AG04449 (cell line): ENCODE data around the gene ADRA2C.

Experiments used
- CTCF ChIA-PET: fragments of 350-600 bp; formaldehyde crosslinking; extraction: SDS; loops from one replicate; lab custom pipeline; 2021; ENCODE audit warnings: antibody characterized with exemption; lab: Yijun Ruan, JAX
- POLR2A ChIA-PET: fragments of 400-600, 350-600 bp; formaldehyde crosslinking; extraction: SDS; loops from one replicate; lab custom pipeline; 2020; ENCODE audit warnings: antibody characterized with exemption, inconsistent platforms; lab: Yijun Ruan, JAX
- DNase-seq: peaks from one replicate; pipeline ENCODE4 v3.0.0-alpha.2; 2010; ENCODE audit warnings: low read depth, low spot score
- H3K4me3 ChIP-seq: 2 replicates; pipeline ENCODE4 v1.5.1; 2011; ENCODE audit warnings: low read depth, mild to moderate bottlenecking, control low read depth, low read length
- TF ChIP-seq, protein P1 (sequence below): IDR thresholded peaks from one replicate; pipeline ENCODE4 v1.5.1; 2011; ENCODE audit warnings: mild to moderate bottlenecking, moderate library complexity, low read length, control low read depth, inconsistent platforms; ENCODE audit not compliant: insufficient read depth; ENCODE audit errors: missing control alignments

Gene ADRA2C

DNA sequence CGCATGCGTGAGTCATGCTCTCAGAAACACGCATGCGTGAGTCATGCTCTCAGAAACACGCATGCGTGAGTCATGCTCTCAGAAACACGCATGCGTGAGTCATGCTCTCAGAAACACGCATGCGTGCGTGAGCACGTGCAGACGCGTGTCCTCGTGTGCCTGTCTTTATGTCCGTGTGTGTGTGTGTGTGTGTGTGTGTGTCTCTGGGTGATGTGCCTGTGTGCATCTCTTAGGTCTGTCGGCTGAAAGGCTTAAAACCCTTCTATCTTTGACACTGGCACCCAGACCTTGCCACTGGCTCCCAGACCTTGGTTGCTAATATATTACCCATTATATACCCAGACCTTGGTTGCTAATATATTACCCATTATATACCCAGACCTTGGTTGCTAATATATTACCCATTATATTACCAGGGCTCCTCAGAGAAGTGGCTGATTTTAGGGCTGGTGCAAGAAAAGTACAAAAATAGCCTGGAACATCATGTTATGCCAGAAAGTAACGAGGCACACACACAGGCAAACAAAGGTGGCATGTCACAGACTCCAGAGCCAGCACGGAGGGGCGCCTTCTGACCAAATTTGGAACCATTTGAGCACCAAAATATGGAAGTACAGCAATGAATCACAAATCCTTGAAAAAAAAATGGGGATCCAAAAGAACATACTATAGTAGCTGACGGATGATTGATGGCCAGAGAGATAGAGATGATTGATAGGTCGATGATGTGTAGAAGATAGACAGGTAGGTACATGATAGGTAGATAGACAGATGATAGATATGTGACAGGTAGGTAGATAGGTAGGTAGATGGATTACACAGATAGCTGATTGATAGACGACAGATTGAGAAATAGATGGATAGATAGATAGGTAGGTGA, 19.2 kb upstream of the ADRA2C start:
- POLR2A ChIA-PET = no interaction called here
- DNase-seq = no peak
- CTCF ChIA-PET = interaction anchor here (0.7 to 2.2 kb wide), 5 partner anchors 18 to 195 kb away, joined by 3 to 7 read pairs (median 4); no protein-coding TSS in a partner anchor
- TF ChIP-seq, protein P1, sequence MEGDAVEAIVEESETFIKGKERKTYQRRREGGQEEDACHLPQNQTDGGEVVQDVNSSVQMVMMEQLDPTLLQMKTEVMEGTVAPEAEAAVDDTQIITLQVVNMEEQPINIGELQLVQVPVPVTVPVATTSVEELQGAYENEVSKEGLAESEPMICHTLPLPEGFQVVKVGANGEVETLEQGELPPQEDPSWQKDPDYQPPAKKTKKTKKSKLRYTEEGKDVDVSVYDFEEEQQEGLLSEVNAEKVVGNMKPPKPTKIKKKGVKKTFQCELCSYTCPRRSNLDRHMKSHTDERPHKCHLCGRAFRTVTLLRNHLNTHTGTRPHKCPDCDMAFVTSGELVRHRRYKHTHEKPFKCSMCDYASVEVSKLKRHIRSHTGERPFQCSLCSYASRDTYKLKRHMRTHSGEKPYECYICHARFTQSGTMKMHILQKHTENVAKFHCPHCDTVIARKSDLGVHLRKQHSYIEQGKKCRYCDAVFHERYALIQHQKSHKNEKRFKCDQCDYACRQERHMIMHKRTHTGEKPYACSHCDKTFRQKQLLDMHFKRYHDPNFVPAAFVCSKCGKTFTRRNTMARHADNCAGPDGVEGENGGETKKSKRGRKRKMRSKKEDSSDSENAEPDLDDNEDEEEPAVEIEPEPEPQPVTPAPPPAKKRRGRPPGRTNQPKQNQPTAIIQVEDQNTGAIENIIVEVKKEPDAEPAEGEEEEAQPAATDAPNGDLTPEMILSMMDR = no peak
- no peak overlapping the region for H3K4me3 ChIP-seq

DNA sequence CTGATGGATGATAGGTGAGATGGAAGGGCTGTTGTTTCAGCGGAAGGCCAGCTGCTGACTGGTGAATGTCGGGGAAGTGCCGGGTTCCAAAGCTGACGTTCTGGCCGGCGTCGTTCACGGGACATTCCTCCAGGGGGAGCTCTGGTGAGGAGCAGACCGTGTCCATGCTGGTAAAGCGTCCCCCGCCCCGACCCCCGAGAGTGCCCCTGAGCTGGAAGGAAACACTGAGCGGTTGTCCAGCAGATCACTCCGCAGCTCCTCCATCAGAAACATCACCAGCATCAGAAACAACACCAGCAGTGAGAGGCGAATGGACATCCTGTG, 18.6 kb upstream of the ADRA2C start:
- H3K4me3 ChIP-seq = no peak overlapping the region
- ChIA-PET POLR2A (no interaction called here), CTCF (interaction anchor here (0.7 to 2.2 kb wide), 5 partner anchors 17 to 195 kb away, joined by 3 to 7 read pairs (median 4); no protein-coding TSS in a partner anchor)
- no peak for DNase-seq
- TF ChIP-seq, protein P1 = peak; percentile 42

DNA sequence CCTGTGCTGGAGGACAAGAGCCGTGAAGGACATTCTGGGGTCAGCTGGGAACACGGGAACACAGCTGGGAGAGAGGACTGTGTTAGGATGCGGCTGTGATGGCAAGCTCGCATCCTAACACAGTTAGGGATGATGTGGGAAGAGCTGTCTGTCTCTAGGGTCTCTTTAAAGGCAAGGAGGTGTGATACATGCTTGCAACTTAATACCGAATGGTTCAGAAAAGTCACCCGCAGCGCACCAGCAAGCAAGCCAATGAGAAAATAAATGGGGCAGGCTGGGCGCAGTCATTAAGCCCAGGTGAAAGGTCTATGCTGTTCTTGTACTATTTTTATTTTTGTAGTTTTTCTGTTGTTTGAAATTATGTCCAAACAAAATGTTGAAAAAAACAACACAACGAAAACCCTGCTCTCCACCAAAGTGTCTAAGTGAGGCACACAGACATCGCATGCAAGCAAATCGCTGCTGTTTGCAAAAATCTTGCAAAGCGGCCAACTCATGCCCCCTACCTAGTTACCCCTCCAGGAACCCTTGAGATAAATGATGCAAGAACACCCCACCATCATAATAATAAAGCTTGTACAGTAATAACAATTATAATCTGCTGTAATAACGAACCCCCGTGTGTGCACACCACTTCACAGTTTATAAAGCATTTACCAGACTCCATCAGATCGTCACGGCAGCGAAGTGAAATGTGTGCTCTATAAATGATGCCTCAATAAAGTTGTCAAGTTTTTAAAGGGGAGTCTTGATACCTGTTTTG, 17.9 kb upstream of the ADRA2C start:
- TF ChIP-seq, protein P1 = no peak
- ChIA-PET POLR2A (no interaction called here), CTCF (interaction anchor here (1.2 to 2.2 kb wide), 5 partner anchors 17 to 194 kb away, joined by 3 to 7 read pairs (median 4); no protein-coding TSS in a partner anchor)
- no peak for DNase-seq
- H3K4me3 ChIP-seq = no peak overlapping the region

DNA sequence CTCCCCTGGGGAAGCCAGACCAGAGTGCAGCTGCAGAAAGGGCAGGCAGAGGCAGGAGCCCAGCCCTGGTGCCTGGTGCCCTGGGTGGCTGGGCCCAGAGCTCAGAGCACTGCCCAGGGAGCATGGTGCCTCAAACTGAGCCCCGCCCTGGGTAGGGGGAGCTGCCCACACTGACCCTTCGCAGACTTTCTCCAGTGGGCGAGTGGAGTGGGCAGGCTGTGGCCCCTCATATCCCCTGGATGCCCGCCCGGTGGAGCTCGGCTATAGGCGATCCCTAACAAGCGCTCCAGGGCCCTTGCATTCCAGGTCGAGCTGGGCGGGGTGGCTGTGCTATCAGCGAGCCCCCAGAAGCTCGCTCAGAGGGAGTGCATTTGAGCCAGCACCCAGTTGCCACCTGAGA, 17.1 kb upstream of the ADRA2C start:
- POLR2A ChIA-PET = no interaction called here
- CTCF ChIA-PET = interaction anchor here (1.2 to 2.2 kb wide), 2 partner anchors 132 to 190 kb away, joined by 4 read pairs; no protein-coding TSS in a partner anchor
- H3K4me3 ChIP-seq = no peak overlapping the region
- DNase-seq = no peak
- TF ChIP-seq, protein P1 = no peak

DNA sequence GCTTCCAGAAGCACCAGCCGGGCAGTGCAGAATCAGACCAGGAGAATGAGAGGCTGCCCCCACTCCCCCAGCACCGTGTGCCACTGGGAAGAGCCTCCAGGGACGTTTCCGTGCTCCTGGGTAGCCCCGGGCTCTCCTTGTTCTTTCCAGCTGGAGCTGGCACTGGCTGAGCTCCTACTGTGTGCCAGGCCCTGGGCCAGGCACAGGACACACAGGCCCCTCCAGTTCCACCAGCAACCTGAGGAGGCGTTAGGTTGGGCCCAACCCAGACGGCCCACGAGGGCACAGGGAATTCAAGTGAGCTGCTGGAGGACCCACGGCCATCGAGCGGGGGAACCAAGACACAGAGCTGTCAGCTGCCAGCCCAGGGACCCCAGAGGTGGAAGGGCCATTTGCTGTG, 15.9 kb upstream of the ADRA2C start:
- no peak for DNase-seq
- CTCF ChIA-PET = interaction anchor here (1.8 kb wide), 1 partner anchor 15 kb away, joined by 6 read pairs; no protein-coding TSS in a partner anchor
- POLR2A ChIA-PET = no interaction called here
- TF ChIP-seq, protein P1 = no peak
- H3K4me3 ChIP-seq = no peak overlapping the region

DNA sequence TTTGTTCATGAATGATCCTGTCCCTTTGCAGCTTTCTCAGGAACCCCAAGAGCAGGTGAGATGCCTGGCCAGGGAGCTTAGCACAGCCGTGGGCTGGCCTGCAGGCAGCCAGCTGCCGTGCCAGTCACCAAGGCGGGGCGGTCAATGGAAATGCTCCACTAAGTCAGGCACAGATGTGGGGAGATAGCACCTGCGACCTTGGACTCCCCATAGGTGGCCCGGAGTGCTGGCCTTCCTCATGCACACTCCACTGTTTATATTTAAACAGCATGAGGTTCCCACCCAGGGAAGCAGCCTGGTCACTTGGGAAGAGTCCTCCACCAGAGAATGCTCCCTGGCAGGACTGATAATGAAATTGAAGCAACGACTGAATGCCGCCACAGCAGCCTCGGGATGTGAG, 14.2 kb upstream of the ADRA2C start:
- ChIA-PET CTCF (no interaction called here), POLR2A (no interaction called here)
- TF ChIP-seq, protein P1 = no peak
- no peak for DNase-seq
- no peak overlapping the region for H3K4me3 ChIP-seq
